GM20431 (cell line): ENCODE data around the gene KDM7A.

Source experiments
- in situ Hi-C: fragments of 300-500 bp; cut with MseI, MboI; formaldehyde crosslinking; loops from one replicate; pipeline ENCODE4 v1.15.0; 2020; ENCODE audit warnings: low sequenced_read_pairs; ENCODE audit not compliant: unreplicated experiment

The KDM7A gene

DNA sequence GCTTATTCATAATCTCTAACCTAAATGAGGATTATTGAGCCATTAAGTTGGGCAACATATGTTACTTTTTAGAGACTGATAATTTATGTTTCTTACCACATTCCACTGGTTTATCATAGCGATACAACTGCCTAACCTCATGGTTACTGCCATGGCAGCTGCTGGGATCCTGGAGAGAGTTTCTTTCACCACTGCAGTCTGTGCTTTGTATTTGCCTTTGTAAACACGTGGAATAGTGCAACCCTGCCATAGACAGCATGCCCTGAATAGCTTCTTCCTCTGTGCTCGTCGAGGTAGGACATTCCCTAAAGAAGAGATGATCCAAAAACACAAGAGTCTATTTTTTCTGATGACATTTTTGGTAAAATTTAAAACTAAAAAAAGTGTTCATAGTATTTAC lies 80.3 kb downstream of the KDM7A start:
- in situ Hi-C loops, result no loop called here

DNA sequence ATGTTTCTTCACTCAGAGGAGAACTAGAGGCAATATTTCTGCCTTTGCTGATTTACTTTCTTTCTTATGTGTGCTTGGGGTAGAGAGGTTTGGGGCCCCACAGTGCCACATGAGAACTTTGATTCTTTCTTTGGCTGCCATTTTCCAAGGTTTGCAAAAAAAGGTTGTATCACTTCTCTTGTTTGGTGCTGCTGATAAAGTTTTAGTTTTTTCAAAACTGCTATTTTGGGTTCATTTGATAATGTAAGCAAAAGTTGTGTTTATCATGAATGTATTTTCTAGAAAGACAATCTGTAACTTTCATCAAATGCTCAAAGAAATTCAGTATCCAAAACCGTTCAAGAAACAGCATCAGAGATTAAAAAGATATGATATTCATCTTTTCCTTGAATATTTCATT lies 83.4 kb downstream of the KDM7A start:
- in situ Hi-C loops, result no loop called here

DNA sequence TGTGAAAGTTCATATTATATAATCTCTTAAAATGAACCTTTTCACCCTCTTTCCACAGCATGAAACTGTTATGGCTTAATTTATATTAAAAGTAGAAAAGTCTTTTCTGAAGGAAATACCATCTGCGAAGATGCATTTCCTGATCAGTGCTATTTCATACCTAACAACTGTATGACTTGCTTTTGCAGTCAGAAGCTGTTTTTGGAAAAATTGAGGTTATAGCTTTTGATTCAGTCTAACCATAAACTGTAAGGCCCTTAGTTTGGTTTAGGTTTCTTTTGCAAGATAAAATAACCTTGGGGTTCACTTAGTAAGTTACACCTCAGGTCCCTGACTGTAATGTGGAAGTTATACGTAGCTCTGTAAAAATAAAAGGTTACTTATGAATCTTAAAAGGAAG lies 91.3 kb downstream of the KDM7A start:
- in situ Hi-C loops, result no loop called here

DNA sequence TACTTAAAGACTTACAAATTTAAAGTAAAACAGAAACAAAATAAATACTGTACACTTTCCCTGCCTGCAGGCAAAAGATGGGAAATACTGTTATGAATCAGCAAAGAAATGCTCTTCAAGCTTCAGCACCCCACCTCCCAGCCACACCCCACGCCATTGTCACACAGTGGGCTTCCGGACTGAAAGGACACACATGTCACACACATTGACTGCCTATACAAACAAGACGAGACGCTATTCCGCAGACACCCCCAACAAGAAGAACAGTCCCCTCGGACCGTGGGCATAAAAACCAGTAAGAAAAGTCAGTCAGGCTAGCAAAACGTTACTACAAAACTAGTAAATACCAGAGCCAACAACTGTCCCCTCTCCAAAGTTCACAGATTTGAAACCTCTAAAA lies 91.8 kb downstream of the KDM7A start:
- in situ Hi-C loops, result no loop called here

DNA sequence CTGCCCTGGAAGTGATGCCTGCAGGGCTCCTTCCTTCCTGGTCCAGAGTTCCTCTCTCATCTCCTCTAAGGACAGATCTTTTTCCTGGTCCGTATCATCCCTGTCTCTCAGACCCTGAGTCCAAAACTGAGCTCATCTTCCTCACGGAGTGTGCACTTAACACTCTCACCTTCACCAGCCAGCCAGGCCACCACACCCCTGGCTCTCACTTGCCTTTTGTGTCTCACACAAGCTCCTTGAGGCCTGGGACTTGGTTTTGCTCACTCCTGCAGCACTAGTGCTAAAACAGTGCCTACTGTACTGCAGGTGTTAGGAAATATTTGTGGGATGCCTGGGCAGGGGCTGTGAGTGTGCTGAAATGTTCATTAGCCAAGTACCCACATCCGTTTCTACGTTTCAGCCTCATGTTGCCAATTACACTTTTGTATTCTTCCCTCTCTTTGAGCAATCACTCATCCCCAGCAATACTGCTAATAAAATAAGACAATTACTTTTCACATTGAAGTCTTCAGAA lies 92.6 kb downstream of the KDM7A start:
- in situ Hi-C loops, result no loop called here

DNA sequence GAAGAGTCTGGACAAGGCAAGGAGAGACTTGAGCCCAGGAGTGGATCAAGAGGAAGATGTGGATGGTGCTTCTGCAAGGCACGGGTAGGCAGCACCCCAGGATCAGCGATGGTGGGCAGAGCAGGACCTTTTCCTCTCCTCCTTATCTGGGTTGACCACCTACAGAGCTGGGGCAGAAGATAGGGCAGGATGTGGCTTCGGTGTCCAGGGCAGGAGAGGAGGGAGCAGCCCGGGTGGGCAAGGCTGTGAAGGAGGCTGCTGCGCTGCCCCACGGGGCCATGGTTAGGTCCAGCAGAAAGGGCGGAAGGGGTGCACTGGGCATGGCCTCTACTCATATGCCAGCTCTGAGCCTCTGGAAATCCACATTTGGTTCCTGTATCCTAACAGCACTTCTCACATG lies 94.0 kb downstream of the KDM7A start:
- in situ Hi-C loops, result no loop called here

DNA sequence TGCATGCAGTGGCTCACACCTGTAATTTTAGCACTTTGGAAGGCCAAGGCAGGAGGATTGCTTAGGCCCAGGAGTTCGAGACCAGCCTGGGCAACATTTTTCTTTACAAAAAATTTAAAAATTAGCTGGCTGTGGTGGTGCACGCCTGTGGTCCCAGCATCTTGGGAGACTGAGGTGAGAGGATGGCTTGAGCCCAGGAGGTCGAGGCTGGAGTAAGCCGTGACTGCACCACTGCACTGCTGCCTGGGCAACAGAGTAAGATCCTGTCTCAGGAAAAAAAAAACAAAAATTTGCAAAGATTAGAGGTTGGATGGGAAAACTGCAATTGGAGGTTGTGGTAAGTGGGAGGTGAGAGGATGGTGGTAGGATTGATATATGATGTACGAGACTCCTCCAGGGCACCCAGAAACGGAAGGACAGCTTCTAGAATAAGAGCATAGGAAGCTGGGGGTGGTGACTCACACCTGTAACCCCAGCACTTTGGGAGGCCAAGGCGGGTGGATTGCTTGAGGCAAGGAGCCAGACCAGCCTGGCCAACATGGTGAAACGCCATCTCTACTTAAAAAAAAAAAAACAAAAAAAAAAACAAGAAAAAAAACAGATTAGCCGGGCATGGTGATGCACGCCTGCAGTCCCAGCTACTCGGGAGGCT lies 94.9 kb downstream of the KDM7A start:
- in situ Hi-C loops, result no loop called here

DNA sequence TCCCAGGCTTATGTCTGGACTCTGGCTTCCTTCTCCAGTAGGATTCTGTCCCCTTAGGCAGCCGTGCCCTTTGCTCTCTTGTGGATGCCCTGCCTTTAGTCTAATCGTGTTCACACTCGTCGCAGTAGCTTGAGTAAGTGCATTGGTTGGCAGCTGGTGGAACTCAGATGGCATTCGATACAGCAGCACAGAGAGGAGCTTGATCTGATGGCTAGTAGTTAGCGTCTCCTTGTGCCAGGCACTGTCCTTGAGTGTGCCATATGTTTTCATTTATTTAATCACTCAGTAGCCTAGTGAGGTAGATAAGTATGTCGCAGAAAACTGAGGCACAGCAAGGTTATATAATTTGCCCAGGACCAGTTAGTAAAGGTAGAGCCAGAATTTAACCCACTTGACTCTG lies 95.9 kb downstream of the KDM7A start:
- in situ Hi-C loops, result no loop called here

DNA sequence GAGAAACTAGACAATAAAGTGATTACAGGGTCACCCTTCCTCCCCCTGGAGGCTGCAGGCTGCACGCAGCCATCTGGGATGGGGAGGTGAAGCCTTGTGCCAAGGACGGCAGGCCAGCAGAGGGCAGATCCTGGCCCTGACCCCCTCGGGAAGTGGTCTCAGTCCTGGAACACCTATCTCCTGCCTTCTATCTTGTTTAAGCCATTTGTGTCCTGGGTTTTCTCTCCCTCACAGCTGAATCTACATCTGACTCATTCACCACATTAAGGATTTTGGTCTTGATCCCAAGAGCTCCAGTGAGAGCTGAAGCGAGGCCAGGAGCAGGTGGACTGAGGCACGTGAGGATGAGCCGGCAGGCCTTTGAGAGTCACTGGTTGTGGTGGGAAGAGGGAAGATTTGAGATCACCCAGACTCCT lies 97.7 kb downstream of the KDM7A start:
- in situ Hi-C loops, result no loop called here

DNA sequence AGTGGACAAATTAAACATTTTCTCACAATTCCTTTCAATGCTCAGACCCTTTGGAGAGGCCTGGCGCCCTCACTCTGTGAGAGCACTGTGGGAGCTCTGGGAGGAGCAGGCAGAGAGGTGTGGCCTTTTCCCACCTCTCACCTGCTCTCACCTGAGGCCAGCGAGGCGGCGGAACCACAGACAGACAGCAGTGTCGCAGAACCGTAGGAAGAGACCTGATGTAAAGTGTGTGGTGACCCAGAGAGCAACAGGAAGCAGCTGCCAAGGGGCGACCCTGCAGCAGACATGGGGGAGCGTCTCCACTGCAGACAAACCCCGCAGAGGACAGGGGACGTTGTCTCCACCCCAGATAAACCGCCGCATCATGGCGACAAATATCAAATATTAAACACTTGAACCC lies 98.4 kb downstream of the KDM7A start:
- in situ Hi-C loops, result no loop called here

DNA sequence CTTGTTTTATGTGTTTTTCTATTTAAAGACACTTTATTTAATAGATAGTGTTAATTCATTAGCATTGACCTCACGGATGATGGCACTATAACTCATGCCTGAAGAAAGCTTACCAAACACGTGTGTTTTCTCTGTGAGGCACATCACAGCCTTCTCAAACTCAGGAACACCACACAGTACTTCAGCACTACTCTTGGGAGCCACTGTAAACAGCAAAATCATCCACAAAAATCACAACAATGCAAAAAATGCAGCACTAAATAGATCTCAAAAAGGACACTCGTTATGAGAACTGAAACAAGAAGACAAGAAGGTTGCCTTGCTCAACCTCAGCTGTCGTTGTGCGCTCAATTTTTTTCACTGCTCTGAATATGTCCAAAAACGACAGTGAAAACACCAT lies 102.0 kb downstream of the KDM7A start:
- in situ Hi-C loops, result no loop called here

DNA sequence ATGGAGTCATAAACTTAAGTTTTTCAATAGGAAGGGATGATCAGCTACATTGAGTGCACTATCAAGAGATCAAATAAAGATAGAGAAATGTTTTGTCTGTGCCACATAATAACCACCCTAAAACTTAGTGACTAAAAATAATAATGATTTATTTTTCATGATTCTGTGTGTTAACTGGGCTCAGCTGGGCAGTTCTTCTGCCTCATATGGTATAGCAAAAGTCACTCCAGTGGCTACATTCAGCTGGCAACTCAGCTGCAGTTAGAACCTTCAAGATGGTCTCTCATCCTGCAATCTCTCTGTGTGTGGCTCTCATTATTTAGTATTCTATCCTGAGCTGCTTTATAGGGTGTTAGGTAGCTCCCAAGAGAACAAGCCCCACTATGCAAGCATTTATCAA lies 106.2 kb downstream of the KDM7A start:
- in situ Hi-C loops, result no loop called here

DNA sequence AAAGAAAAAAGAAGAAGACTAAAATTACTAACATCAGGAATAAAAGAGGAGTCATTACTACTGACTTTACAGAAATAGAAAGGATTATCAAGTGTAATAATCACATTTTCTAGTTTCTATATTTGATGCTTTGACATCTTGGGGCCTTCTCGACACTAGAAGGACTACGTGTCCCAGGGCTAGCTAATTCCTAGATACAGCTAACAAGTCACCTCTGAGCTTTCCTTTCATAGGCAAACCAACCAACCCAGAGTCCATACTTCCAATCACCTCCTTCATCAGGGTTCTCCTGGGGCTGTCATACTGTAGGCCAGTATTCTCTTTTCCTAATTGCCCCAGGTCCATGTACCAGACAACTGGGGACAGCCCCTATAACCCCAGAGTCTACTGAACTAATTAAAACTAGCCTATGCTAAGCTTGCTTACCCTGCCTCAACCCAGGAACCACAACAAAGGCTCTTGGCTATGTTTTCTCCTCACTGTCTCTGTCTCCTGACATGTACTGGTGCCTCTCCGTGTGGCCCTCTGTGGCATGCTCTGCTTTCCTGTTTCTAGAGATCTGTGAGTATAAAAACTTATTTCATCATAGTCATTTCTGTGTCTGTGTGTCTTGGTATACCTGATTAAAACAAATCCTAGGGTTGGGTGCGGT lies 107.4 kb downstream of the KDM7A start:
- in situ Hi-C loops, result no loop called here

DNA sequence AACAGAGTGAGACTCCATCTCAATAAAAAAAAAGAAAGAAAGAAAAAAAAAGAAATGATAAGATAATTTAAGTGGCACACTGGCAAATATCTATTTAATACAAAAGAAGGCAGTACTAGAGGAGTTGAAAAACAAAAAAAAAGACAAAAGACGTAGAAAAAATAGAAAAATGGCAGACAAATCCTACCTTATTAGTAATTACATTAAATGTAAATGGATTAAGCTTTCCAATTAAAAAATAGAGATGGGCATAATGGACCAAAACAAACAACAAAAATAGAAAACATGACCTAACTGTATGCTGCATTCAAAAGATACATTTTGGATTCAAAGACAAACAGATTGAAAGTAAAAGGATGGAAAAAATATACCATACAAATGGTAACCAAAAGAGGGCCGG lies 108.8 kb downstream of the KDM7A start:
- in situ Hi-C loops, result no loop called here

DNA sequence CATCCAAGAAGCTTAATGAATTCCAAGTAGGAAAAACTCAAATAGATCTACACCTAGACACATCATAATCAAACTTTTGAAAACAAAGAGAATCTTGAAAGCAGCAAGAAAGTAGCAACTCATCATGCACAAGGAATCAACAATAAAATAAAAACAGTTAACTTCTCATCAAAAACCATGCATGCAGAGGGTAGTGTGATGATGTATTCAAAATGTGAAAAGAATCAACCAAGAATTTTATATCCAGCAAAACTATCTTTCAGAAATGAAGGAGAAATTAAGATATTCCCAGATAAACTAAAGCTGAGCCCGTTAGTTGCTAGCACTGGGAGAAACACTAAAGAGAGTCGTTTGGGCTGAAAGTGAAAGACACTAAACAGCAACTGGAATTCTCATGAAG lies 109.7 kb downstream of the KDM7A start:
- in situ Hi-C loops, result no loop called here

DNA sequence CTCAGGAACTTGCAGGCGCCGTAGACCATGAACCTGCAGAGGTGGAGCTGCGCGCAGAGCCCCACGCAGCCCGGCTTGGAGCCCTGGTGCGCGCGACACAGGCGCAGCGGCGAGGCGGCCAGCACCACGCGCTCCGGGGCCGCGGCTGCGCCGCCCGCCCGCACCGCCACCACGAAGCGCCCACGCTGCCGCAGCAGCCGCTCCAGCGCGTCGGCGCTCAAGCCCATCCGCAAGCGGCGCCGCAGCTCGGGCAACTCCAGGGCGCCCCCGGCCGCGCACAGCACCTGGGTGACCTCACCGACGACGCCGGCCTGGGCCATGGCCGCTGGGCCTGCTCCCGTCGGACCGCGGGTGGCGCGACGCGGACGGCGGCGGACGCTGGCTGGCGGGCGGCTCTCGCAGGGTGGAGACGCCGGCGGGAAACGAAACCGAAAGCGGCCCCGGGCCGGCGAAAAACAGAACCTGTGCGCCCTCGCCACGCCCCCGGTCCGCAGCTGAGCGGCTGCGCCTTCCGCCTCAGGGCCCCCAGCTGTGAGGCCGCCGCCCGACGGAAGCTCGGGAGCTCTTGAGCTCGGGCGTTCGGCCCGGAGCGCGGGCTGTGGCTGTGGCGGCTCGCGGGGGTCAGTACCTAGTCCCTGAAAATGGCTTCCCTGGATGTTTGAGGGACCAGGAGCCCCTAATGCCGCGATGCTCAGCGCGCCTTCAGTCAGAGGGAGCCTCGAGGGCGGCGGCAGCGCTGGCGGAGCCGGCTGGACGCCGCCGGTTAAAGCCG lies 114.1 kb downstream of the KDM7A start, which contains the start of gene PARP12:
Gene PARP12, minus strand, starts transcription at position 424 of the 772 bp plus-strand sequence. Its CDS starts 104 bp downstream, at position 320.
- in situ Hi-C loops, result no loop called here

DNA sequence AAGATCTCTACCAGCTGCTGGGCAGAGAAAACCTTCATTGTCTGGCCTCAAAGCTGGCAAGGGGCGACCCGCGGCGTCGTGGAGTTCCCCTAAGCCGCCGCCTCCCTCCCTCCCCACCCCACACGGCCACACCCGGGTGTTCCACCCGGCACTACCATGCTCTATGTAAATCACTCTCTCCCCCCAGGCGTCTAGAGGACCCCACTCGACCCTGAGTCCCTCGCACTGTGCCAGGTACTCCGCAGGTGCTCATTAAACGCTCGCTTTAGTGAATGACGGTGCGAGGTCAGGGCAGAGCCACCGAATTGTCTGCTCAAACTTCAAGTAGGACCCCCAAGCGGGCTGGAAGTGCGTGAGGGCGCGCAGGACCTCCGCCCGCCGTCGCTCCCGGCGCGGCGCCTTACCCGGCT lies 114.7 kb downstream of the KDM7A start:
- in situ Hi-C loops, result no loop called here

DNA sequence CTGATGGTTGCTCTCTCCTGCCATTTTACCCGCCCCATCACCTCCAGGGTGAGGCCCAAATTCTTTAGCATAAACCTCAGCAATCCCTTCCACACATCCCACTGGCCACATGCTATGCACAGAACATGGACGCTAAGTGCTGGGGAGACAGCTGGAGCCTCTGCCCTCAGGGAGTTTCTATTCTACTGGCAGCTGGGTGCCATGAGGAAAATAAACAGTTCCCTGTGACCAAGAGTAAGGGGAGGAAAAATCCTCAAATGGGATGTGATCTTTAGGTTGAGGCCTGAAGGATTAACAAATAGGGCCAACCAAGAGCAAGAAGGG lies 115.2 kb downstream of the KDM7A start:
- in situ Hi-C loops, result no loop called here

DNA sequence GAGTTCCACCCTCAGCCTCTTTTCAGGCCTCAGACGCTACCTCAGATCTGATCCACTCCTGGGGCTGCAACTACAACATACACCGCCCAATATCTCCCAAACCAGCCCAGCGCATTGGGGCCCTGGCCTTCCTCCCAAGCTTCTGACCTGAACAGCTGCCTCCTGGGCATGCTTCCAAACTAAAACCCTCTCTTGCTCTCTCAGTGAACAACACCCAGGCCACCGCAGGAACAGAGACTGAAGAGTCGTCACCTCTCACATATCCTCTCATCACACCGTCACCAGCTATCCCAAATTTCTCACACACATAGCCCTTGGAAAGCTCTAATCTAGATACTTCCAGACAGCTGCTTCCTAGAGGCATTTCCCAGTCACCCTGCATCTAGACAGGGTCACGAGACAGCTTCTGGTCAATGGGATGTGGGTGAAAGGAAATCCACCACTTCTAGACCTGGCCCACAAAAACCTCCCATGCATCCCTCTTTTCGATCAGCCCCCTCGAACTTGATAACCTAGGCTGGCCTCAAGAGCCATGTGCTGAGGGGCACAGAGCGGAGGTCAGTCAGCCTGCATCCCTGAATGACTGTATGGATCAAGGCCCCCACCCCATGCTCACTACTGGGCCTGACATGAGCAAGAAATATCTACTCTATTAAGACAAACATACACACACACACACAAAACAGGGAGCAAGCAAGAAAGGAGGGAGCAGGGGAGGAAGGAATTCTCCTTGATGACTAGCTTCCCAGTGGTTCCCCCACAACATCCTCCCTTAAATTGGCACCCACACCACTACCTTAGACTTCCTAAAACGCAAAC lies 115.8 kb downstream of the KDM7A start:
- in situ Hi-C loops, result no loop called here

DNA sequence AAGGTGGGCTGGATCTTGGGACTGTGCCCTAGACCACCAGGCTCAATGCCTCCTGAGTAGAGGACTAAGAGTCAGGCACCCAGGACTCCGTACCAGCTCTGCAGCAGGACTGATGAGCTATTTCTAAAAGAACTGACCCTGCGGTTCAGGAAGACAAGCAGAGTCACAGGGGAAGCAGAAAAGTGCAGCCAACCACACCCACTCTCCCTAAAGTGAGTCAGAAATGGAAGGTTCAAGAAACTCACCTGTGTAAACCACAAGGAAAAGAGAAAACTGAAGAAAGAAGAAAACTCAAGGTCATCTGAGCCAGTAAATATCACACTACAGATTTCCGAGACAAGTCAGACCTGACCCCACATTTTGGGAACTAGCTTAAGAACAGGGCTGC lies 116.5 kb downstream of the KDM7A start:
- in situ Hi-C loops, result no loop called here
